MM.1S (cell line): ENCODE results near the gene MRPL37.

Source experiments
- DNase-seq: peaks from one replicate; pipeline ENCODE4 v3.0.0-alpha.2; 2015
- H2AFZ ChIP-seq: fragments of 300-600 bp; sonication (generic); 2 replicates; pipeline ENCODE4 v1.6.0; 2016; ENCODE audit warnings: antibody characterized with exemption, low read length
- H3F3A ChIP-seq: fragments of 300-600 bp; sonication (generic); 2 replicates; pipeline ENCODE4 v1.6.1; 2016; ENCODE audit warnings: mild to moderate bottlenecking, antibody characterized with exemption, low read length, moderate library complexity, mixed read lengths; ENCODE audit not compliant: insufficient read depth
- H3K27ac ChIP-seq: fragments of 300-600 bp; sonication (generic); 2 replicates; pipeline ENCODE4 v1.5.1; 2016; ENCODE audit warnings: mild to moderate bottlenecking, low read length
- H3K27me3 ChIP-seq: fragments of 300-600 bp; sonication (generic); replicated peaks from 2 replicates; pipeline ENCODE4 v1.6.0; 2016; ENCODE audit warnings: low read length; ENCODE audit not compliant: insufficient read depth
- H3K36me3 ChIP-seq: fragments of 300-600 bp; sonication (generic); replicated peaks from 2 replicates; pipeline ENCODE4 v1.6.1; 2016; ENCODE audit warnings: mild to moderate bottlenecking, low read length, mixed read lengths; ENCODE audit not compliant: insufficient read depth
- H3K4me1 ChIP-seq: fragments of 300-600 bp; sonication (generic); 2 replicates; pipeline ENCODE4 v1.6.1; 2016; ENCODE audit warnings: low read length, mixed read lengths
- H3K4me2 ChIP-seq: fragments of 300-600 bp; sonication (generic); 2 replicates; pipeline ENCODE4 v1.6.0; 2016; ENCODE audit warnings: low read depth, low read length
- H3K4me3 ChIP-seq: fragments of 300-600 bp; sonication (generic); 2 replicates; pipeline ENCODE4 v1.5.1; 2016; ENCODE audit warnings: low read length, mixed read lengths
- H3K79me2 ChIP-seq: fragments of 300-600 bp; sonication (generic); 2 replicates; pipeline ENCODE4 v1.6.1; 2016; ENCODE audit warnings: mixed run types, low read length, mixed read lengths
- H3K9ac ChIP-seq: fragments of 300-600 bp; sonication (generic); 2 replicates; pipeline ENCODE4 v1.6.1; 2016; ENCODE audit warnings: low read length, mixed read lengths
- H3K9me2 ChIP-seq: fragments of 300-600 bp; sonication (generic); replicated peaks from 2 replicates; pipeline ENCODE4 v1.6.1; 2016; ENCODE audit warnings: mild to moderate bottlenecking, low read length, mixed read lengths; ENCODE audit not compliant: insufficient read depth
- H3K9me3 ChIP-seq: fragments of 300-600 bp; sonication (generic); replicated peaks from 2 replicates; pipeline ENCODE4 v1.6.1; 2016; ENCODE audit warnings: mild to moderate bottlenecking, low read length, mixed read lengths; ENCODE audit not compliant: insufficient read depth
- H4K20me1 ChIP-seq: fragments of 300-600 bp; sonication (generic); 2 replicates; pipeline ENCODE4 v1.6.1; 2016; ENCODE audit warnings: mild to moderate bottlenecking, low read length, moderate library complexity, mixed read lengths; ENCODE audit not compliant: insufficient read depth
- EZH2 ChIP-seq: fragments of 300-600 bp; sonication (generic); optimal IDR thresholded peaks from 2 replicates; pipeline ENCODE3; 2017; ENCODE audit warnings: low read depth, mild to moderate bottlenecking, antibody characterized with exemption, low read length, mixed read lengths
- EZH2phosphoT487 ChIP-seq: fragments of 300-600 bp; sonication (generic); IDR thresholded peaks from 2 replicates; pipeline ENCODE4 v1.6.1; 2018; ENCODE audit warnings: antibody characterized with exemption, low read length
- TF ChIP-seq, protein P1 (sequence below): fragments of 300-600 bp; sonication (generic); IDR thresholded peaks from 2 replicates; pipeline ENCODE4 v1.5.1; 2016; ENCODE audit warnings: antibody characterized with exemption, low read length, mixed read lengths

The MRPL37 gene

GRCh38 chr1:54244655-54245054 is 44.7 kb downstream of the MRPL37 start:
- no peaks in the 10 kb centered on the region for H3K79me2 ChIP-seq
- H2AFZ ChIP-seq, result no peak overlapping the region
- no peaks in the 10 kb centered on the region for H3K36me3 ChIP-seq
- H3K4me1 ChIP-seq, result no peaks in the 10 kb centered on the region
- no peaks in the 10 kb centered on the region for H3K9me2 ChIP-seq
- H3K27ac ChIP-seq, result no peak overlapping the region
- no peaks in the 10 kb centered on the region for H4K20me1 ChIP-seq
- H3K4me2 ChIP-seq, result no peak overlapping the region
- no peaks in the 10 kb centered on the region for H3K27me3 ChIP-seq
- no peak for DNase-seq
- H3F3A ChIP-seq, result no peaks in the 10 kb centered on the region
- no peaks in the 10 kb centered on the region for H3K9me3 ChIP-seq
- H3K4me3 ChIP-seq, result no peak overlapping the region
- no peak for TF ChIP-seq EZH2
- H3K9ac ChIP-seq, result no peak overlapping the region

DNA sequence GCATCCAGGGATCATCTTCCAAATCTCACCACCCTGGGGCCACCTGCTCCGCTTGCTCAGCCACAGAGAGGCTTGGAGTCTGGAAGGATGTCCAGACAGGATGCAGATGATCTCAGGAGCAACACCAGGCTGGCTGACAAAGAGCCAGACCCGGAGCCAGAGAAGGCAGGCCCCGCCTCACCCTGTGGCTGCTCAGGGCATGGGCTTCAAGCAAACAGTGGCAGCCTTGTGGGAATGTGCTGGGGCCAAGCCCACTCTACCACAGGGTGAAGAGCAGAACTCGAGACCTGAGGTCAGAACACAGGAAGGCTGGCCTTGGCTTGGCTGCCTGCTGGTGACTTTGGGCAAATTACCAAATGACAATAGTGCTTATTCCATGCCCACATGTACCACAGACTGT is 45.5 kb downstream of the MRPL37 start:
- Histone ChIP-seq H3K36me3 (no peaks in the 10 kb centered on the region), H3K4me3 (no peak overlapping the region), H3K9ac (no peak overlapping the region), H3K79me2 (no peaks in the 10 kb centered on the region), H3F3A (no peaks in the 10 kb centered on the region), H3K9me3 (no peaks in the 10 kb centered on the region), H3K27ac (no peak overlapping the region), H3K4me2 (no peak overlapping the region), H2AFZ (no peak overlapping the region), H3K27me3 (no peaks in the 10 kb centered on the region), H4K20me1 (no peaks in the 10 kb centered on the region), H3K9me2 (no peaks in the 10 kb centered on the region), H3K4me1 (no peaks in the 10 kb centered on the region)
- DNase-seq, result no peak
- TF ChIP-seq, protein P1, sequence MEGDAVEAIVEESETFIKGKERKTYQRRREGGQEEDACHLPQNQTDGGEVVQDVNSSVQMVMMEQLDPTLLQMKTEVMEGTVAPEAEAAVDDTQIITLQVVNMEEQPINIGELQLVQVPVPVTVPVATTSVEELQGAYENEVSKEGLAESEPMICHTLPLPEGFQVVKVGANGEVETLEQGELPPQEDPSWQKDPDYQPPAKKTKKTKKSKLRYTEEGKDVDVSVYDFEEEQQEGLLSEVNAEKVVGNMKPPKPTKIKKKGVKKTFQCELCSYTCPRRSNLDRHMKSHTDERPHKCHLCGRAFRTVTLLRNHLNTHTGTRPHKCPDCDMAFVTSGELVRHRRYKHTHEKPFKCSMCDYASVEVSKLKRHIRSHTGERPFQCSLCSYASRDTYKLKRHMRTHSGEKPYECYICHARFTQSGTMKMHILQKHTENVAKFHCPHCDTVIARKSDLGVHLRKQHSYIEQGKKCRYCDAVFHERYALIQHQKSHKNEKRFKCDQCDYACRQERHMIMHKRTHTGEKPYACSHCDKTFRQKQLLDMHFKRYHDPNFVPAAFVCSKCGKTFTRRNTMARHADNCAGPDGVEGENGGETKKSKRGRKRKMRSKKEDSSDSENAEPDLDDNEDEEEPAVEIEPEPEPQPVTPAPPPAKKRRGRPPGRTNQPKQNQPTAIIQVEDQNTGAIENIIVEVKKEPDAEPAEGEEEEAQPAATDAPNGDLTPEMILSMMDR, result no peak

DNA sequence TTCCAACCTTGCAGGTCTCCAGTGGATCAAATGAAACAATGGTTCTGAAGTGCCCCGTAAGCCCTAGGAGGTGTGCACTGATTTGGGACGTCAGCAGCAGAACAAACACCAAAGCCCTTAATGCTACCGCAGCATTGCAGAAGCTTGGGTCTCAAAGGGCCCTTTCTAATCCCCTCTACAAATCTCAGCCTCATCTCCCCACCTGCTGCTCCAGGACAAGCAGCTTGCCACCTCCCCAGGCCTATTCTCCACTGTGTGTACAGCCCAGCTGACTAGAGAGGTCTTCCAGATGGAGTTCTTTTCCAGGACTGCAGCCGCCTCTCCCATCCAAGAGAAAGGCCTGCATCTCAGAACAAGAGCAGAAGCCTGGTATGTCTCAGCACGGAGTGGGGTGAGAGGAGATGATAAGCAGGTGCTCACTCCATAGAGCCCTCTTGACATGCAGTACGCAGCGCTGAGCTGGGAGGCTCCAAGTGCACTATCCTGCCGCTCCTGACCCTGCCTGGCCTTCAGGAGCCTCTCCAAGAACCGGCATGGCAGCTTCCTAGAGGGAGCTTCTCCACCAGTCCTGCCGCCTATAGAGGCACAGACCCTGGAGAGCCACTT is 46.3 kb downstream of the MRPL37 start:
- Histone ChIP-seq H3K27ac (no peak overlapping the region), H3K36me3 (no peaks in the 10 kb centered on the region), H3K9me3 (no peaks in the 10 kb centered on the region), H3K79me2 (no peaks in the 10 kb centered on the region), H2AFZ (no peak overlapping the region), H3K4me3 (no peak overlapping the region), H3K27me3 (no peaks in the 10 kb centered on the region), H3K9me2 (no peaks in the 10 kb centered on the region), H4K20me1 (no peaks in the 10 kb centered on the region), H3F3A (no peaks in the 10 kb centered on the region), H3K4me1 (no peaks in the 10 kb centered on the region), H3K9ac (no peak overlapping the region), H3K4me2 (no peak overlapping the region)
- TF ChIP-seq EZH2phosphoT487 (no peak), EZH2 (no peak)
- TF ChIP-seq, protein P1, result no peak
- DNase-seq, result no peak

DNA sequence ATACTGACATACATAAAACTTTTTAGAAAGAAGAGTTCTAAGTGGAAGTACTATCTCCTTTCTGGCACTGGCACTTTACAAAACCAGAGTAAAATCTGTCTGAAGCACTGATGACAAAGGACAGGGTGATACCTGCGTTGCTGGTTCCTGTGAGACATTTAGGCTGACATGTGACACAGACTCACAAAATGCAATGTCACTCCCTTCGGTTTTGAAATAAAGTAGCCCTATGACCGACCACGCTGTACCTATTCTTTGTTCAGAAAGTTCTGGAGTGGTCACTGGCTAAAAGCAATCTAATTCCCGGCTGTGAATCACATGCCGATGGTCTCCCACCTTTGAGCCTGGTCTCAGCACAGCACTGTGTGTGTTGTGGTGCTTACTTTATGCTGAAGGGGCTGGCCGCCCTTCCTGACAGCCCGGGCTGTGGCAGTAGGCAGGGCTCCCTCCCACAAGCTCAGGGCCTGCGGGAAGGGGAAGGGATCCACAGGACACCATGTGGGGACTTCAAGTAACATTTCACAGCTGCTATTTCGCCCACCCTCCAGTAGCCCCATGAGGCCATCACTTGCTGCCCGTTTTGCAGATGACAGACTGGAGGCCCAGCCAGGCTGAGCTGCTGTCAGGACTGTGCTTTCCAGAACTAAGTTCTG is 48.0 kb downstream of the MRPL37 start:
- Histone ChIP-seq H3K36me3 (no peaks in the 10 kb centered on the region), H3K4me1 (no peaks in the 10 kb centered on the region), H3F3A (no peaks in the 10 kb centered on the region), H3K27me3 (no peaks in the 10 kb centered on the region), H3K9ac (no peak overlapping the region), H2AFZ (no peak overlapping the region), H3K27ac (no peak overlapping the region), H4K20me1 (no peaks in the 10 kb centered on the region), H3K4me2 (no peak overlapping the region), H3K9me2 (no peaks in the 10 kb centered on the region), H3K79me2 (no peaks in the 10 kb centered on the region), H3K4me3 (no peak overlapping the region), H3K9me3 (no peaks in the 10 kb centered on the region)
- TF ChIP-seq, protein P1, result no peak
- TF ChIP-seq EZH2phosphoT487 (no peak), EZH2 (no peak)
- no peak for DNase-seq
